Tibial nerve (tissue), 4 donors: ENCODE data around the gene CCL22. TPM values are rescaled to one million over a fixed set of nuclear protein-coding genes. Genes with fewer than 3 reads are reported as not detected.

Source experiments
- DNase-seq, 2 donors: peaks; one replicate each; pipeline ENCODE4 v3.0.0-alpha.2; 2019; ENCODE audit warnings: low spot score in 2 of 2
- H3K27ac ChIP-seq, 4 donors: fragments of 200-600 bp; sonication (generic) in 3 of 4; one replicate each; pipeline ENCODE4 v1.5.1; 2017 to 2019; ENCODE audit warnings: mild to moderate bottlenecking in 1 of 4
- H3K27me3 ChIP-seq, 2 donors: fragments of 200-600 bp; sonication (generic) in 1 of 2; one replicate each; pipeline versions ENCODE4 v1.5.1 to v1.6.0; 2017 to 2019
- H3K36me3 ChIP-seq, 3 donors: fragments of 200-600 bp; sonication (generic); one replicate each; pipeline ENCODE4 v1.5.1; 2018 to 2019
- H3K4me1 ChIP-seq, 4 donors: fragments of 200-600 bp; sonication (generic) in 3 of 4; one replicate each; pipeline ENCODE4 v1.5.1; 2017 to 2019
- H3K4me3 ChIP-seq, 4 donors: fragments of 200-600 bp; sonication (generic) in 3 of 4; one replicate each; pipeline ENCODE4 v1.5.1; 2017 to 2019; ENCODE audit warnings: mild to moderate bottlenecking in 1 of 4, moderate library complexity in 1 of 4
- H3K9me3 ChIP-seq, 4 donors: fragments of 200-600 bp; sonication (generic) in 3 of 4; one replicate each; pipeline ENCODE4 v1.5.1; 2017 to 2019
- CTCF ChIP-seq, 5 experiments: fragments of 200-600 bp in 3 of 5; fragments of 450-650 bp in 2 of 5; sonication (generic) in 3 of 5; IDR thresholded peaks; one replicate each; pipeline ENCODE4 v1.5.1; 2016 to 2019; ENCODE audit warnings: antibody characterized with exemption in 5 of 5, mild to moderate bottlenecking in 3 of 5, moderate library complexity in 2 of 5
- EP300 ChIP-seq, 2 donors: sonication (generic); formaldehyde crosslinking; IDR thresholded peaks; one replicate each; pipeline ENCODE4 v1.6.1; 2017; ENCODE audit warnings: antibody characterized with exemption in 2 of 2, mild to moderate bottlenecking in 1 of 2
- POLR2A ChIP-seq, 2 donors: fragments of 450-650 bp; IDR thresholded peaks; one replicate each; pipeline ENCODE4 v1.6.1; 2017; ENCODE audit warnings: antibody characterized with exemption in 2 of 2, mild to moderate bottlenecking in 2 of 2, moderate library complexity in 2 of 2
- whole genome bisulfite sequencing, 2 donors: methylation state at CpG; one replicate each; pipeline ENCODE4 v1.1.5; 2018; 5-methylcytosine and 5-hydroxymethylcytosine counted together
- total RNA-seq, 4 donors: library from RNA; depleted of rRNA; stranded (reverse); fragments of >200 nt; gene quantifications; one replicate each; pipeline ENCODE4 v1.1.0, GENCODE V29; 2016

CCL22 gene
- total RNA-seq, 4 donors from 2014 or later = not detected

DNA sequence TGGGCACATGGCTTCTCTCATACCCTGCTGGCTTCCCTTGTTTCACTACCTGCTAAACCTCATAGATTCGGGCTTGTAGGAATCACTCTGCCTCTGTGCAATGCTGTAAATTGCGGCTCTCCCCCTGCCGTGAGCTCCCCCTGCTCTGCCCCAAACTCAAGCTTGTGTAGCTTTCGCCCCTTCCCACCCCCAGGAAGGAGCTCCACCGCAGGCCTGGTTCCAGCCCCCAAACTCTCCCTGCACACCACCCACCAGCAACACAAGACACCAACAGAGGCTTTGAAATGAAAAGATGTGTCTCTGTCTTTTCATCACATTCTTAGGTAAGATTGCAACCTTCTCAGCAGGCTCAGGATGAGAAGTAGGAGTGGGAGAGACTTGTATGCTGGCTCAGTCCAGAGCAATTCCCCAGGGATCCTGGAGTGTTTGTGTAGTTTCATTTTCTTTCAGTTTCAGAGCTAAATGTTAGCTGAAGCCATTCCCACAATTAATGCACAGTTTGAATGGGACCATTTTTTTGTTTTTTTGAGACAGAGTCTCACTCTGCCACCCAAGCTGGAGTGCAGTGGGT lies 27.9 kb downstream of the CCL22 start:
- Histone ChIP-seq H3K4me3 (no peak overlapping the region), H3K9me3 (peaks cover 0 to 2% (median 0%) of the 10 kb centered on the region in 4 donors), H3K36me3 (peaks cover 0 to 11% (median 0%) of the 10 kb centered on the region in 3 donors), H3K27ac (no peak overlapping the region), H3K4me1 (peaks cover 0 to 42% (median 4%) of the 10 kb centered on the region in 4 donors), H3K27me3 (no peaks in the 10 kb centered on the region)
- TF ChIP-seq POLR2A (IDR thresholded peaks at IDR 0.05) = no peak
- no peak for TF ChIP-seq CTCF (IDR thresholded peaks at IDR 0.05)
- TF ChIP-seq EP300 (IDR thresholded peaks at IDR 0.05) = no peak
- no peak for DNase-seq
- WGBS, 2 donors = 63 to 68% methylated on average over 5 of the region's 5 CpGs

- H3K27me3 ChIP-seq = no peaks in the 10 kb centered on the region
- TF ChIP-seq EP300 (IDR thresholded peaks at IDR 0.05) (no peak), CTCF (IDR thresholded peaks at IDR 0.05) (no peak), POLR2A (IDR thresholded peaks at IDR 0.05) (no peak)
- H3K27ac ChIP-seq = no peak overlapping the region
- H3K4me3 ChIP-seq = no peak overlapping the region
- WGBS, 2 donors = 65 to 87% methylated on average over 3 of the region's 3 CpGs
- peaks cover 0 to 41% (median 4%) of the 10 kb centered on the region in 4 donors for H3K4me1 ChIP-seq
- H3K36me3 ChIP-seq = peaks cover 0 to under 1% (median 0%) of the 10 kb centered on the region in 3 donors
- peaks cover 0 to 2% (median 0%) of the 10 kb centered on the region in 4 donors for H3K9me3 ChIP-seq
- DNase-seq = no peak
Observed at GRCh38 chr16:57387598-57388354, 29.2 kb downstream of the CCL22 start.

GRCh38 chr16:57388359-57389086 lies 29.9 kb downstream of the CCL22 start:
- H3K27ac ChIP-seq = no peak overlapping the region
- WGBS, 2 donors = 74 to 75% methylated on average over 7 of the region's 7 CpGs
- no peaks in the 10 kb centered on the region for H3K27me3 ChIP-seq
- peaks cover 0 to 37% (median 4%) of the 10 kb centered on the region in 4 donors for H3K4me1 ChIP-seq
- no peak for DNase-seq
- H3K4me3 ChIP-seq = no peak overlapping the region
- peaks cover 0 to 2% (median 0%) of the 10 kb centered on the region in 4 donors for H3K9me3 ChIP-seq
- TF ChIP-seq CTCF (IDR thresholded peaks at IDR 0.05) = no peak
- no peak for TF ChIP-seq POLR2A (IDR thresholded peaks at IDR 0.05)
- TF ChIP-seq EP300 (IDR thresholded peaks at IDR 0.05) = no peak
- no peaks in the 10 kb centered on the region for H3K36me3 ChIP-seq

DNA sequence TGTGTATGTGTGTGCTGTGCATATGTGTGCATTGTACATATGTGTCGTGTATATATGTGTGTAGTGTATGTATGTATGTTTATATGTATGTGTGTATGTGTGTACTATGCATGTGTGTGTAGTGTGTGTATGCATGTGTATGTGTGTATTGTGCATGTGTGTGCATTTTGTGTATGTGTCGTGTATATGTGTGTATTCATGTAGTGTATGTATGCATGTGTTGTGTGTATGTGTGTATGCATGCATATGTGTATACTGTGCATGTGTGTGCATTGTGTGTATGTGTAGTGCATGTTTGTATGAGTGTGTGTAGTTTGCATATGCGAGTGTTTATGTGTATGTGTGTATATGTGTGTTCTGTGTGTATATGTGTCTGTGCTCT lies 30.5 kb downstream of the CCL22 start:
- Histone ChIP-seq H3K27ac (no peak overlapping the region), H3K4me3 (no peak overlapping the region), H3K4me1 (peaks cover 0 to 31% (median 1%) of the 10 kb centered on the region in 4 donors), H3K27me3 (no peaks in the 10 kb centered on the region), H3K36me3 (no peaks in the 10 kb centered on the region), H3K9me3 (peaks cover 0 to 2% (median 0%) of the 10 kb centered on the region in 4 donors)
- WGBS, 2 donors = 90 to 97% methylated on average over 3 of the region's 3 CpGs
- TF ChIP-seq CTCF (IDR thresholded peaks at IDR 0.05) = no peak
- no peak for TF ChIP-seq EP300 (IDR thresholded peaks at IDR 0.05)
- TF ChIP-seq POLR2A (IDR thresholded peaks at IDR 0.05) = no peak
- DNase-seq = no peak
